ENCODE measurements around the gene FAM20B.

Gene FAM20B

DNA sequence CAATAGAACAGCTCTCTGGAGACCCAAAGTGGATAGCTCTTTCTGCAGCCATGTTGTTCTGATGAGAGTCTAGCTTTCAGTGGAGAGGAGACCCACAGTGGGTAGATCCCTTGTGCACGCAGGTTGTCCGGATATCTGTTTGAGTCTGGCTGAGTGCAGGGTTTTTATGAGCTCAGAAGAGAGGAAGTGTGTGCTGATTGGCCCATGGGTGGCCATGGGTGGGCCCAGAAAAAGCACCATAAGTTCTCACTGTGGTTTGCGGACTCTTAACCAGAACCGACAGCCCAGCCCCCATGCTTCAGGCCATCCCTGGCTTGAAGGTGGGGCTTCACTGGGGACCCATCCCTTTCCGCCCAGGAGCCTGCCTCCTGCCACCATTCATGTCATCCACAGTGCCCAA is 17.0 kb downstream of the FAM20B start:
- TF ChIP-seq, protein P1, sequence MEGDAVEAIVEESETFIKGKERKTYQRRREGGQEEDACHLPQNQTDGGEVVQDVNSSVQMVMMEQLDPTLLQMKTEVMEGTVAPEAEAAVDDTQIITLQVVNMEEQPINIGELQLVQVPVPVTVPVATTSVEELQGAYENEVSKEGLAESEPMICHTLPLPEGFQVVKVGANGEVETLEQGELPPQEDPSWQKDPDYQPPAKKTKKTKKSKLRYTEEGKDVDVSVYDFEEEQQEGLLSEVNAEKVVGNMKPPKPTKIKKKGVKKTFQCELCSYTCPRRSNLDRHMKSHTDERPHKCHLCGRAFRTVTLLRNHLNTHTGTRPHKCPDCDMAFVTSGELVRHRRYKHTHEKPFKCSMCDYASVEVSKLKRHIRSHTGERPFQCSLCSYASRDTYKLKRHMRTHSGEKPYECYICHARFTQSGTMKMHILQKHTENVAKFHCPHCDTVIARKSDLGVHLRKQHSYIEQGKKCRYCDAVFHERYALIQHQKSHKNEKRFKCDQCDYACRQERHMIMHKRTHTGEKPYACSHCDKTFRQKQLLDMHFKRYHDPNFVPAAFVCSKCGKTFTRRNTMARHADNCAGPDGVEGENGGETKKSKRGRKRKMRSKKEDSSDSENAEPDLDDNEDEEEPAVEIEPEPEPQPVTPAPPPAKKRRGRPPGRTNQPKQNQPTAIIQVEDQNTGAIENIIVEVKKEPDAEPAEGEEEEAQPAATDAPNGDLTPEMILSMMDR (IDR thresholded peaks at IDR 0.05; ENCODE audit: low read depth, low read length) = no peak
- no peak overlapping the region for H3K4me3 ChIP-seq (ENCODE audit: low read depth, low read length)

DNA sequence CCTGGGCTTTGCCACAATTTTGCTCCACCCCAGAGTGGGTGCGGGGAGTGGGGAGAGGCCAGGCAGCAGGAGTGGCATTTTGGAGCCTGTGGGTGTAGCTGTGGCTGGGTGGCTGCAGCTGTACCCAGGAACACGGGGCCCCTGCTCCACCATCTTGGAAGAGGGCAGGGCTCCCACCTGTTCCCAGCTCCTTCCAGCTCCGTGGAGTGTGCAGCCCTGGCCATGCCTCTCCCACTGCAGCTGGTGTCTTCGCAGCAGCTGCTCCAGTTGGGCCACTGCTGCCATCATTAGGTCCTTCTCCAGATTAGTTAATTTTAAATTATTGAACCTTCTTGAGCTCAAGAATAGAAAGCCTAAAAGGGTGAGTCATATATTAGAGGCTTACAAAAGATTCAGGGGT is 17.6 kb downstream of the FAM20B start:
- TF ChIP-seq, protein P1 (IDR thresholded peaks at IDR 0.05; ENCODE audit: low read depth, low read length) = no peak
- no peak overlapping the region for H3K4me3 ChIP-seq (ENCODE audit: low read depth, low read length)

DNA sequence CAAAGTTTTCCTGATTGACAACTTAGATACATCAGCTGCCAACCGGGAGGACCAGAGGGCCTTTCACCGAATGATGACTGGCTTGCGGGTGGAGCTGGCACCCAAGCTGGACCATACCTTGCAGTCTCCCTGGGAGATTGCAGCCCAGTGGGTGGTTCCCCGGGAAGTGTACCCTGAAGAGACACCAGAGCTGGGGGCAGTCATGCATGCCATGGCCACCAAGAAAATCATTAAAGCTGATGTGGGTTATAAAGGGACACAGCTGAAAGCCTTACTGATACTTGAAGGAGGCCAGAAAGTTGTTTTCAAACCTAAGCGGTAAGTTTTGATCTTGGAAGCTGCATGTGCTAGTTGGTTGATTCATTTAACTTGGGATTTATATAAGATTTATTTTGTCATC is 18.2 kb downstream of the FAM20B start:
- TF ChIP-seq, protein P1 (IDR thresholded peaks at IDR 0.05; ENCODE audit: low read depth, low read length) = no peak
- H3K4me3 ChIP-seq (ENCODE audit: low read depth, low read length) = no peak overlapping the region

DNA sequence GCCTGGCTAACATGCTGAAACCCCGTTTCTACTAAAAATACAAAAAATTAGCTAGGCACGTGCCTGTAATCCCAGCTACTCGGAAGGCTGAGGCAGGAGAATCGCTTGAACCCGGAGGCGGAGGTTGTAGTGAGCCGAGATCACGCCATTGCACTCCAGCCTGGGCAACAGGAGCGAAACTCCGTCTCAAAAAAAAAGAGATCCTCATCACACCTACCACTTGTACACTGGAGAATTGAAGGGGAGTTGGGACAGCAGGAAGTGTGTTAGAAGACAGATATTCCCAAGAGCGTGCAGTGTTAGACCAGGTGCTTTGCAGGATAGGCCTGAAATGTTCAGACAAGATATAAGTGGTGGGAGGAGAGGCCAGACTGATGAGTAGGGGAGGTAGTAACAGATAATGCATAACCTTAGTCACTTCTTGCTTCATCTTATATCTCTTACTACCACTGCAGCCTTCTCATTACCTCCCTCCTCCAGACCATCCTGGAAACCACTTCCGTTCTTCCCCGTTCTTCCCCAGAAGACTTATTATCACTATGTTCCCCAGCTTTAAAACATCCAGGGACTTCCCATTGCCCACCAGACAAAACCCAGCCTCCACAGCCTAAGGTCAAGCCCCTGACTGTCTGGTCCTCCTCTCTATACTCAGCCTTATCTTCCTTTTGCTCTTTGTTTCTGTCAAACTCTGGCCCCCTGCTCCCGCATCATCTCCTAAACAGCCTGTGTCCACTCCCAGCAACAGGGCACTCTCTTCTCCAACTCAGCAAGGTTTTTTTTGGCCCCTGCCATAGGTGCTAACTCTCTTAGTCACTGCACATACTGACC is 21.3 kb downstream of the FAM20B start:
- TF ChIP-seq, protein P1 (IDR thresholded peaks at IDR 0.05; ENCODE audit: low read depth, low read length) = no peak
- H3K4me3 ChIP-seq (ENCODE audit: low read depth, low read length) = no peak overlapping the region

DNA sequence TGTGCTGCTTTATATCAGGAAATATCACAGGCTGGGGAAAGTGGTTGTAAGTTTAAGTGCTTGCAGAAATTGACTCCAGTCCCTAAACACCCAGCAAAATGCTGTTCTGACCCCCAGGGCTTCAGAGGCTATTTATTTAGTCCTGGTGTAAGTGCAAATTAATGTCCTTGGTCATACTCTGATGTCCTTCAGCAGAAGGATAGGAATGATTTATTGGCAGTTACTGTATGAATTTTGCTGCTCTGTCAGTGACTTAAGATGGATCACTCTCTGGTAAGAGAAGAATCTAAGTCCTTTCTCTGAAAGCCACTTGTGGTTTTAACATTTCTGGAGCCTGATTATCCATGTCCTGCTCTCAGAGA is 21.9 kb downstream of the FAM20B start:
- no peak overlapping the region for H3K4me3 ChIP-seq (ENCODE audit: low read depth, low read length)
- TF ChIP-seq, protein P1 (IDR thresholded peaks at IDR 0.05; ENCODE audit: low read depth, low read length) = no peak

DNA sequence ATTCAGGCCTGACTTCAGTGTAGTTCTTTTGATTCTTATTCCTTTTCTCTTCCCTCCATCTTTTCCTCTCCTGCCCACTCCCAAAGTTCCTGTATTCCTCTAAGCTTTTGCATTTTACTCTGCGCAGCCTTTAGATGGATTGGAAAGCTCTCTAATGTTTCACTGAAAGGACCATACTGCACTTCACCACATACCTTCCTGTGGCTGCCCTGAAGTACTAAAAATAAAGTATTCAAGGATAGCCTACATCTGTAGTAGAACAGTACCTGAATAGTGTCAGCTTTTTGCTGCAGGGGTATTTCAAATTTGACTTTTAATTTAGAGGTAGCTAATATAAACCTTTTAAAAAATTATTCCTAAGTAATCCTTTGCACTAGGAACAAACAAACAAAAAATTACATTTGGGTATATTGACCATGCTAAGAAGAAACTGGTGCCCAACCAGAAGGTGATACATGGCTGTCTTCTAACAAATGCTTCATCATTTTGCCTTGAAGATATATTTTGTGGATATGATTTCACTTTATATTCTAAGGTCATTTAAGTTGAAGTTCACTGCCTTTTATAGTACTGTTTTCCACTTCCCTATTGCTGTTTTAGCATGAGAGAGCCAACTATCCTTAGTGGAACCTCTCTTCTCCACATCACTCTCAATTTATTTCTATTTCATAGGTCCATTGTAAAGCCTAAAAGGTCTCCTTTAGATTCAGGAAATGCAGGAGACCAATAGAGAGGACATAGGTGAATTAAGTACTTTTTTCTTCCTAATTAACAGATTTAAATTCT is 22.8 kb downstream of the FAM20B start:
- TF ChIP-seq, protein P1 (IDR thresholded peaks at IDR 0.05; ENCODE audit: low read depth, low read length) = no peak
- H3K4me3 ChIP-seq (ENCODE audit: low read depth, low read length) = no peak overlapping the region

DNA sequence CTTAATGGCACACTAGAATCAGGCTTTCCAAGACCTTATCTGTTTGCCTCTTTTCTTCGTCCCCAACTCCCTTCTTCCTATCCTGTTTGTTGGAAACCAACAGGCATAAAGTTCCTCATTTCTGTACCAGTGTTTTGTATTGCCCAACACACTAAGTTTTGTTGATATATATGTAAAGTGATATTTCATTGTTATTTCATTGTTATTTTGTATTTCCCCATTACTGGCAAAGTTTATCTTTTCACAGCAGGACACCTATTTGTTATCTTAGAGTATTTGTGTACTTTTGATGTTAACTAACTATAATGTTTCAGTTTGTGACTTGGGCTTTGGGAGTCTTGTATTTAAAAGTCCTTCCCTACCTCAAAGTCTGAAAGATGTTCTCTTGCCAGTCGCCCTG is 27.1 kb downstream of the FAM20B start:
- TF ChIP-seq, protein P1 (IDR thresholded peaks at IDR 0.05; ENCODE audit: low read depth, low read length) = no peak
- H3K4me3 ChIP-seq (ENCODE audit: low read depth, low read length) = no peak overlapping the region
